OCI-LY7 (cell line): ENCODE results near the gene RASSF9. TPM values are rescaled to one million over a fixed set of nuclear protein-coding genes. Genes with fewer than 3 reads are reported as not detected.

ENCODE experiments used
- BruUV-seq: library from RNA; stranded (reverse); fragments of 400-500 nt; replicated peaks from 2 replicates; lab custom pipeline; 2021; lab: Mats Ljungman, UMichigan
- CTCF ChIA-PET: fragments of 300-600 bp; sonication (Branson Sonifier 250); formaldehyde crosslinking; loops from one replicate; lab custom pipeline; 2022; ENCODE audit warnings: antibody characterized with exemption; ENCODE audit not compliant: unreplicated experiment; lab: Charles Lee
- POLR2A ChIA-PET: fragments of 300-600 bp; sonication (Branson Sonifier 250); formaldehyde crosslinking; loops from one replicate; lab custom pipeline; 2022; ENCODE audit warnings: antibody characterized with exemption; lab: Charles Lee
- DNase-seq: peaks from one replicate; pipeline ENCODE4 v3.0.0-alpha.2; 2015; ENCODE audit warnings: low spot score
- H2AFZ ChIP-seq: fragments of 200-600 bp; sonication (generic), shearing (Covaris generic); 2 replicates; pipeline ENCODE4 v1.6.1; 2014; ENCODE audit warnings: mild to moderate bottlenecking, antibody characterized with exemption, low read length, moderate library complexity
- H3K27ac ChIP-seq: fragments of 200-600 bp; sonication (generic); 2 replicates; pipeline ENCODE4 v1.5.1; 2014; ENCODE audit warnings: mixed run types, low read depth, mild to moderate bottlenecking, moderate library complexity, low read length, inconsistent platforms; ENCODE audit not compliant: poor library complexity, severe bottlenecking
- H3K36me3 ChIP-seq: fragments of 200-600 bp; sonication (generic); 2 replicates; pipeline ENCODE4 v1.6.1; 2014; ENCODE audit warnings: mild to moderate bottlenecking, antibody characterized with exemption, low read length, moderate library complexity, mixed read lengths; ENCODE audit not compliant: insufficient read depth
- H3K4me1 ChIP-seq: fragments of 200-600 bp; sonication (generic); 2 replicates; pipeline ENCODE4 v1.5.1; 2014; ENCODE audit warnings: mild to moderate bottlenecking, low read length; ENCODE audit not compliant: insufficient read depth, poor library complexity, severe bottlenecking
- H3K4me2 ChIP-seq: fragments of 200-600 bp; sonication (generic); 2 replicates; pipeline ENCODE4 v1.6.1; 2014; ENCODE audit warnings: mild to moderate bottlenecking, low read length
- H3K4me3 ChIP-seq: fragments of 200-600 bp; sonication (generic); 2 replicates; pipeline ENCODE4 v1.5.1; 2014; ENCODE audit warnings: mild to moderate bottlenecking, low read depth, low read length; ENCODE audit not compliant: poor library complexity, severe bottlenecking
- H3K79me2 ChIP-seq: fragments of 200-600 bp; sonication (generic); 2 replicates; pipeline ENCODE4 v1.6.1; 2016; ENCODE audit warnings: low read depth, mild to moderate bottlenecking, low read length, moderate library complexity, mixed read lengths; ENCODE audit not compliant: insufficient read depth
- H3K9me2 ChIP-seq: fragments of 200-600 bp; sonication (generic); 2 replicates; pipeline ENCODE4 v1.6.1; 2016; ENCODE audit warnings: mild to moderate bottlenecking, low read length, mixed read lengths; ENCODE audit not compliant: insufficient read depth
- H3K9me3 ChIP-seq: fragments of 200-600 bp; sonication (generic); 2 replicates; pipeline ENCODE4 v1.6.1; 2014; ENCODE audit warnings: mild to moderate bottlenecking, mixed run types, low read length, mixed read lengths
- H4K20me1 ChIP-seq: fragments of 200-600 bp; sonication (generic); 2 replicates; pipeline ENCODE4 v1.6.1; 2014; ENCODE audit warnings: mild to moderate bottlenecking, antibody characterized with exemption, low read length, moderate library complexity, mixed read lengths; ENCODE audit not compliant: insufficient read depth
- CTCF ChIP-seq: fragments of 200-600 bp; sonication (generic); conservative IDR thresholded peaks from 2 replicates; pipeline ENCODE4 v1.5.1; 2014; ENCODE audit warnings: mild to moderate bottlenecking, antibody characterized with exemption, low read length, moderate library complexity, mixed read lengths
- EZH2phosphoT487 ChIP-seq: fragments of 200-600 bp; sonication (generic); IDR thresholded peaks from 2 replicates; pipeline ENCODE4 v1.6.1; 2018; ENCODE audit warnings: low read depth, borderline replicate concordance, mild to moderate bottlenecking, mixed run types, antibody characterized with exemption, low read length, moderate library complexity, mixed read lengths
- intact Hi-C: fragments of 100-400 bp; cut with micrococcal nuclease; formaldehyde crosslinking; loops from one replicate; pipeline ENCODE4 v1.10.0; 2022; ENCODE audit not compliant: unreplicated experiment
- total RNA-seq, 2 experiments: library from RNA; depleted of rRNA in 1 of 2; stranded (reverse); fragments of >200 nt in 1 of 2; shearing (Covaris generic) in 1 of 2; gene quantifications; 2 replicates each; pipeline ENCODE4 v1.2.3, GENCODE V29; 2014 to 2022

Gene RASSF9
- total RNA-seq, 2 experiments from 2014 or later, result not detected

- POLR2A ChIA-PET, result no interaction called here
- H2AFZ ChIP-seq, result no peak overlapping the region
- H3K79me2 ChIP-seq, result no peaks in the 10 kb centered on the region
- intact Hi-C loops, result no loop called here
- H3K4me3 ChIP-seq, result no peak overlapping the region
- no peak for TF ChIP-seq CTCF
- no peak for TF ChIP-seq EZH2phosphoT487
- no peaks in the 10 kb centered on the region for H3K36me3 ChIP-seq
- CTCF ChIA-PET, result no interaction called here
- H3K9me2 ChIP-seq, result no peaks in the 10 kb centered on the region
- DNase-seq, result no peak
- BruUV-seq, result no TSS peak
- no peak overlapping the region for H3K4me2 ChIP-seq
- H4K20me1 ChIP-seq, result no peaks in the 10 kb centered on the region
- no peak overlapping the region for H3K27ac ChIP-seq
- H3K4me1 ChIP-seq, result no peaks in the 10 kb centered on the region
- H3K9me3 ChIP-seq, result no peaks in the 10 kb centered on the region
Observed at GRCh38 chr12:85765453-85765869, 70.7 kb downstream of the RASSF9 start.

- no peaks in the 10 kb centered on the region for H3K79me2 ChIP-seq
- H3K36me3 ChIP-seq, result no peaks in the 10 kb centered on the region
- no peaks in the 10 kb centered on the region; the same call in 1 of the 2 replicates for H3K9me2 ChIP-seq
- BruUV-seq, result no TSS peak
- DNase-seq, result no peak
- no peaks in the 10 kb centered on the region for H3K9me3 ChIP-seq
- H2AFZ ChIP-seq, result no peak overlapping the region
- H3K4me3 ChIP-seq, result no peak overlapping the region
- H3K4me2 ChIP-seq, result no peak overlapping the region
- no peak overlapping the region for H3K27ac ChIP-seq
- ChIA-PET CTCF (no interaction called here), POLR2A (interaction anchor here (0.6 to 0.9 kb wide), 2 partner anchors 13 to 121 kb away, joined by 3 read pairs; no protein-coding TSS in a partner anchor)
- TF ChIP-seq CTCF (no peak), EZH2phosphoT487 (no peak)
- no peaks in the 10 kb centered on the region for H4K20me1 ChIP-seq
- no peaks in the 10 kb centered on the region for H3K4me1 ChIP-seq
- intact Hi-C loops, result no loop called here
Observed at GRCh38 chr12:85759623-85760022, 76.6 kb downstream of the RASSF9 start.

- no peaks in the 10 kb centered on the region for H4K20me1 ChIP-seq
- no peak overlapping the region for H3K27ac ChIP-seq
- no peaks in the 10 kb centered on the region for H3K9me3 ChIP-seq
- DNase-seq, result no peak
- H3K4me3 ChIP-seq, result no peak overlapping the region
- no peaks in the 10 kb centered on the region; the same call in 1 of the 2 replicates for H3K9me2 ChIP-seq
- no peak overlapping the region for H3K4me2 ChIP-seq
- H3K79me2 ChIP-seq, result no peaks in the 10 kb centered on the region
- no peak overlapping the region for H2AFZ ChIP-seq
- TF ChIP-seq CTCF, result no peak
- no peak for TF ChIP-seq EZH2phosphoT487
- CTCF ChIA-PET, result no interaction called here
- no peaks in the 10 kb centered on the region for H3K36me3 ChIP-seq
- no TSS peak for BruUV-seq
- intact Hi-C loops, result no loop called here
- H3K4me1 ChIP-seq, result no peaks in the 10 kb centered on the region
- POLR2A ChIA-PET, result no interaction called here
Observed at GRCh38 chr12:85759091-85759490, 77.1 kb downstream of the RASSF9 start.
